ENCODE results near the gene ANKS1A. TPM values are rescaled to one million over a fixed set of nuclear protein-coding genes. Genes with fewer than 3 reads are reported as not detected.
A peak's percentile ranks its signal among the peaks of the same experiment; 100 is the strongest.
"Not testable (repeated sequence)": the region's sequence is repeated elsewhere in the genome, so short reads cannot be mapped to it uniquely, and the experiment has no call there.

The ANKS1A gene
- total and polyA plus RNA-seq, 2 of the 4 experiments (the other 2 are of a cell fraction), result 7.2 to 7.5 TPM

DNA sequence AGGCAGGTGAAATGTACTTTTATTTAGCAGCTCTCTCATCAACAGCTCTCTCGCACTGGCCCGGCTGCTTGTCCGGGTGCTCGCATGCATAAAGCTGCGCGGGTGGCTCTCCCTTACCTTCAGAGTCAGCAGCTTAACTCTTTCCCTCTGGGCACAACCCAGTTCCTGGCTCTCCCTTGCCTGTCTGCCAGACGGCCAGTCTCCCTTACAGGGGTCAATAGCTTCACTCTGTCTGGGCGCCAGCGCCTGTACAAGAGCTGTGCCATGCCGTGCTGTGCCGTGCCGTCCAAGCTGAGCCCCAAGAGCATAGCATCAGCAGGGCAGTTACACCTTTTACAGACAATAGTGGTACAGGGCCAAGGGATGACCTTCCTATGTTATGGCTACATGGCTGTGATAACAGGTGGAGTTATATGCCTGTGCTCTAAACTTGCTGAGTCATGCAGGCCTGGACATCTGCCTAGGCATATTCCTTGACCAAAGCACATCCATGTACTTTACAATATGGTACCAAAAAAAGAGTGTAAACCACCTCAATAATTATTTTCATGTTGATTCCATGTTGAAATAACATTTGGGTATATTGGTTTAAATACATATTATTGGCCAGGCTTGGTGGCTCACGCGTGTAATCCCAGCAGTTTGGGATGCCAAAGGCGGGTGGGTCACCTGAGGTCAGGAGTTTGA, 49.2 kb upstream of the ANKS1A start:
- in situ Hi-C loops (cut with MboI; ENCODE audit: low sequenced_read_pairs) (no loop called here), dilution Hi-C loops (cut with HindIII; ENCODE audit: low sequenced_read_pairs, unreplicated experiment) (no loop called here), intact Hi-C loops (cut with micrococcal nuclease) (no loop called here)
- 0 out of 4 replicates have a peak overlapping the region, but pooled peaks of 1 of the 2 experiments have one; percentile 1 for H4K8ac ChIP-seq (ENCODE audit: low read depth in 2 of 2, low read length in 2 of 2)
- no peak overlapping the region for H3K23ac ChIP-seq (ENCODE audit: low read depth, low read length)
- no peak overlapping the region for H3K14ac ChIP-seq (replicated peaks; ENCODE audit: low read depth, low read length)
- no peak overlapping the region for H2BK120ac ChIP-seq (ENCODE audit: low read depth, low read length)
- no peak overlapping the region for H3K4me3 ChIP-seq (ENCODE audit: insufficient read depth, low read depth, low read length)
- H4K20me1 ChIP-seq (ENCODE audit: insufficient read depth, low read length), result no peaks in the 10 kb centered on the region
- H3K18ac ChIP-seq (ENCODE audit: low read depth, low read length), result no peak overlapping the region
- no peak overlapping the region for H2BK20ac ChIP-seq (ENCODE audit: low read depth, low read length)
- no peaks in the 10 kb centered on the region; the same call in none of the 2 replicates for H3K9me1 ChIP-seq (ENCODE audit: insufficient read depth, low read length)
- H2BK15ac ChIP-seq (ENCODE audit: low read depth, low read length), result no peak overlapping the region
- H3K27me3 ChIP-seq (ENCODE audit: control insufficient read depth, insufficient read depth, low read length), result no peaks in the 10 kb centered on the region
- peak overlapping the region; percentile 12; the same call in 1 of the 2 replicates for H4K5ac ChIP-seq (ENCODE audit: low read depth, low read length)
- CTCF ChIA-PET, result no interaction called here
- H3K4me1 ChIP-seq (ENCODE audit: control insufficient read depth, insufficient read depth, low read length), result no peaks in the 10 kb centered on the region; the same call in 1 of the 2 replicates
- no peak overlapping the region for H2AFZ ChIP-seq (replicated peaks; ENCODE audit: low read length, poor library complexity)
- H2AK5ac ChIP-seq (ENCODE audit: low read depth, low read length), result no peak overlapping the region
- H3K9ac ChIP-seq (ENCODE audit: low read depth, low read length), result no peak overlapping the region
- no peak overlapping the region for H2AK9ac ChIP-seq (replicated peaks; ENCODE audit: low read depth, low read length, poor library complexity)
- no peak overlapping the region for H3K4ac ChIP-seq (ENCODE audit: low read depth, low read length)
- H3K56ac ChIP-seq (ENCODE audit: extremely low read depth, insufficient read depth, low read length), result no peak overlapping the region
- H2BK5ac ChIP-seq (ENCODE audit: low read depth, low read length, poor library complexity, severe bottlenecking), result no peak overlapping the region
- POLR2A ChIA-PET (ENCODE audit: unreplicated experiment), result no interaction called here
- TF ChIP-seq MAZ (IDR thresholded peaks at IDR 0.05; ENCODE audit: borderline replicate concordance, low read depth, low read length), result no peak
- TF ChIP-seq RCOR1 (IDR thresholded peaks at IDR 0.05; ENCODE audit: insufficient replicate concordance, low read length), result no peak
- TF ChIP-seq MAFK (IDR thresholded peaks at IDR 0.05; ENCODE audit: low read depth, low read length), result peak; percentile 53; the same call in 1 of the 2 replicates
- TF ChIP-seq NFE2L2 (IDR thresholded peaks at IDR 0.05; ENCODE audit: low read depth, low read length), result peak; percentile 93
- no peak for TF ChIP-seq SMC3 (IDR thresholded peaks at IDR 0.05; ENCODE audit: low read depth, low read length)
- no peak for TF ChIP-seq FOS (IDR thresholded peaks at IDR 0.05; ENCODE audit: low read depth, low read length)
- TF ChIP-seq CHD1 (IDR thresholded peaks at IDR 0.05; ENCODE audit: low read depth, low read length), result no peak
- H3K4me2 ChIP-seq (ENCODE audit: low read depth, low read length), result no peak overlapping the region
- DNase-seq (peak; percentile 16), ATAC-seq (ENCODE audit: low read depth) (no peak)
- H3K36me3 ChIP-seq (ENCODE audit: control insufficient read depth, insufficient read depth, low read length), result peaks cover 6% of the 10 kb centered on the region
- H3K27ac ChIP-seq (ENCODE audit: insufficient read depth, low read length), result no peak overlapping the region
- BruUV-seq (replicated peaks), result no TSS peak
- H4K91ac ChIP-seq (ENCODE audit: insufficient read depth, low read depth, low read length), result no peak overlapping the region
- no peaks in the 10 kb centered on the region for H3K79me1 ChIP-seq (ENCODE audit: low read depth in 1 of 2, low read length in 2 of 2)
- H3K9me3 ChIP-seq (ENCODE audit: control insufficient read depth, insufficient read depth, low read length), result no peaks in the 10 kb centered on the region
- WGBS, 2 experiments (ENCODE audit: extremely low coverage in 2 of 2, insufficient read length in 1 of 2), result 100% methylated on average over 1 of the region's 15 CpGs; no CpG with 5 or more reads in 1 of the 2 experiments

DNA sequence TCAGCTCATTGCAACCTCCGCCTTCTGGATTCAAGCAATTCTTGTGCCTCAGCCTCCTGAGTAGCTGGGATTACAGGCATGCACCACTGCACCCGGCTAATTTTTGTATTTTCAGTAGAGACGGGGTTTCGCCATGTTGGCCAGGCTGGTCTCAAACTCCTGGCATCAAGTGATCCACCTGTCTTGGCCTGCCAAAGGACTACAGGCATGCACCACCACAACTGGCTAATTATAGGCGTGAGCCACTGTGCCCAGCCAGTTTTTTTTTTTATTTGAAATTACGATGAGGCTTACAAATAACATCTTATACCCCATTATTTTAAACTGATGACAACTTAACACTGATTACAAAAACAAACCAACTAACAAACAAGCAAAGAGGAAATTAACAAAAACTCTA, 40.0 kb upstream of the ANKS1A start:
- POLR2A ChIA-PET (ENCODE audit: unreplicated experiment), result interaction anchor here (0.6 kb wide), 1 partner anchor 321 kb away, joined by 3 read pairs; no protein-coding TSS in a partner anchor
- ATAC-seq (ENCODE audit: low read depth); H2AK5ac ChIP-seq (ENCODE audit: low read depth, low read length); H3K36me3 ChIP-seq (ENCODE audit: control insufficient read depth, insufficient read depth, low read length); H3K56ac ChIP-seq (ENCODE audit: extremely low read depth, insufficient read depth, low read length); H3K4me2 ChIP-seq (ENCODE audit: low read depth, low read length); H3K27ac ChIP-seq (ENCODE audit: insufficient read depth, low read length); H4K8ac ChIP-seq (ENCODE audit: low read depth in 2 of 2, low read length in 2 of 2); H4K5ac ChIP-seq (ENCODE audit: low read depth, low read length); intact Hi-C loops (cut with micrococcal nuclease); H2BK120ac ChIP-seq (ENCODE audit: low read depth, low read length); H2BK5ac ChIP-seq (ENCODE audit: low read depth, low read length, poor library complexity, severe bottlenecking); H3K4me1 ChIP-seq (ENCODE audit: control insufficient read depth, insufficient read depth, low read length); dilution Hi-C loops (cut with HindIII; ENCODE audit: low sequenced_read_pairs, unreplicated experiment); H2AK9ac ChIP-seq (replicated peaks; ENCODE audit: low read depth, low read length, poor library complexity); H3K4ac ChIP-seq (ENCODE audit: low read depth, low read length); H2AFZ ChIP-seq (replicated peaks; ENCODE audit: low read length, poor library complexity); H3K9me1 ChIP-seq (ENCODE audit: insufficient read depth, low read length); H3K23ac ChIP-seq (ENCODE audit: low read depth, low read length); DNase-seq; H3K9ac ChIP-seq (ENCODE audit: low read depth, low read length); H2BK20ac ChIP-seq (ENCODE audit: low read depth, low read length); BruUV-seq (replicated peaks); in situ Hi-C loops (cut with MboI; ENCODE audit: low sequenced_read_pairs); H3K27me3 ChIP-seq (ENCODE audit: control insufficient read depth, insufficient read depth, low read length); H3K18ac ChIP-seq (ENCODE audit: low read depth, low read length); H4K20me1 ChIP-seq (ENCODE audit: insufficient read depth, low read length); H3K14ac ChIP-seq (replicated peaks; ENCODE audit: low read depth, low read length); H3K9me3 ChIP-seq (ENCODE audit: control insufficient read depth, insufficient read depth, low read length); H4K91ac ChIP-seq (ENCODE audit: insufficient read depth, low read depth, low read length); H3K79me1 ChIP-seq (ENCODE audit: low read depth in 1 of 2, low read length in 2 of 2); CTCF ChIA-PET; H3K4me3 ChIP-seq (ENCODE audit: insufficient read depth, low read depth, low read length); H2BK15ac ChIP-seq (ENCODE audit: low read depth, low read length): not testable (repeated sequence)
- 100% methylated on average over 5 of the region's 6 CpGs; no CpG with 5 or more reads in 1 of the 2 experiments for WGBS, 2 experiments (ENCODE audit: extremely low coverage in 2 of 2, insufficient read length in 1 of 2)

Measured in IMR-90 (cell line).